Panc1 (cell line): ENCODE data around the gene KCNK15. TPM values are rescaled to one million over a fixed set of nuclear protein-coding genes. Genes with fewer than 3 reads are reported as not detected.

ENCODE experiments used
- ATAC-seq: fragments of 200-7000 bp; cut with Tn5 transposase; 2 replicates; pipeline ENCODE4 v1.9.1; 2020; ENCODE audit warnings: mild to moderate bottlenecking, moderate library complexity
- BruUV-seq: library from RNA; stranded (reverse); fragments of 400-500 nt; replicated peaks from 2 replicates; lab custom pipeline; 2021; lab: Mats Ljungman, UMichigan
- CTCF ChIA-PET: fragments of 300-600 bp; sonication (Branson Sonifier 250); formaldehyde crosslinking; loops from one replicate; lab custom pipeline; 2022; ENCODE audit warnings: antibody characterized with exemption; lab: Charles Lee
- POLR2A ChIA-PET: fragments of 300-600 bp; sonication (Branson Sonifier 250); formaldehyde crosslinking; loops from one replicate; lab custom pipeline; 2022; ENCODE audit warnings: antibody characterized with exemption; lab: Charles Lee
- DNase-seq: peaks from one replicate; pipeline ENCODE4 v3.0.0-alpha.2; 2010; ENCODE audit warnings: low read depth, low spot score
- H3K27ac ChIP-seq: 2 replicates; pipeline ENCODE4 v1.5.1; 2011; ENCODE audit warnings: mild to moderate bottlenecking, low read length, inconsistent platforms
- H3K27me3 ChIP-seq: fragments of 200-500 bp; sonication (Bioruptor generic); 2 replicates; pipeline ENCODE4 v1.6.0; 2014; ENCODE audit warnings: low read length, inconsistent platforms; ENCODE audit not compliant: control insufficient read depth, insufficient read depth
- H3K36me3 ChIP-seq: fragments of 200-500 bp; sonication (Bioruptor generic); 2 replicates; pipeline ENCODE4 v1.5.1; 2014; ENCODE audit warnings: inconsistent platforms, mild to moderate bottlenecking, low read length, moderate library complexity; ENCODE audit not compliant: control insufficient read depth, insufficient read depth
- H3K4me1 ChIP-seq: 2 replicates; pipeline ENCODE4 v1.5.1; 2011; ENCODE audit warnings: inconsistent platforms, mild to moderate bottlenecking, low read length, moderate library complexity; ENCODE audit not compliant: control insufficient read depth, insufficient read depth
- H3K4me3 ChIP-seq, 2 experiments: 2 replicates each; pipeline ENCODE4 v1.5.1; 2011 to 2012; ENCODE audit warnings: low read depth in 2 of 2, low read length in 2 of 2, mild to moderate bottlenecking in 2 of 2, inconsistent platforms in 1 of 2, moderate library complexity in 1 of 2
- H3K9me3 ChIP-seq: fragments of 200-500 bp; sonication (Bioruptor generic); 2 replicates; pipeline ENCODE4 v1.5.1; 2014; ENCODE audit warnings: low read depth, mild to moderate bottlenecking, inconsistent platforms, low read length, moderate library complexity; ENCODE audit not compliant: control insufficient read depth, insufficient read depth
- CTCF ChIP-seq: fragments of 450-650 bp; IDR thresholded peaks from 2 replicates; pipeline ENCODE4 v1.5.1; 2017; ENCODE audit warnings: mild to moderate bottlenecking
- POLR2AphosphoS5 ChIP-seq: IDR thresholded peaks from 2 replicates; pipeline ENCODE4 v1.6.1; 2012; ENCODE audit warnings: mild to moderate bottlenecking, low read depth, low read length, moderate library complexity
- REST ChIP-seq, 2 experiments: IDR thresholded peaks; 2 replicates each; pipeline ENCODE4 v1.6.1; 2011 to 2012; ENCODE audit warnings: low read depth in 2 of 2, control low read depth in 1 of 2, low read length in 1 of 2, mild to moderate bottlenecking in 1 of 2, moderate library complexity in 1 of 2; ENCODE audit not compliant: insufficient read depth in 1 of 2
- SIN3A ChIP-seq: IDR thresholded peaks from 2 replicates; pipeline ENCODE4 v1.6.1; 2012; ENCODE audit warnings: low read depth, mild to moderate bottlenecking, low read length, moderate library complexity, borderline replicate concordance; ENCODE audit not compliant: insufficient read depth
- TCF7L2 ChIP-seq: IDR thresholded peaks from 2 replicates; pipeline ENCODE4 v1.6.1; 2011; ENCODE audit warnings: mild to moderate bottlenecking, low read depth, low read length, inconsistent platforms
- in situ Hi-C: cut with HindIII; loops from 2 replicates; pipeline ENCODE4 v1.10.0; 2016; ENCODE audit warnings: low sequenced_read_pairs, low pct_unique_long_range_greater_than_20kb
- intact Hi-C: fragments of 100-400 bp; cut with micrococcal nuclease; formaldehyde crosslinking; loops from one replicate; pipeline ENCODE4 v1.10.0; 2022; ENCODE audit not compliant: unreplicated experiment
- total RNA-seq: library from RNA; stranded (reverse); gene quantifications from one replicate; pipeline ENCODE4 v1.2.1, GENCODE V29; 2021; ENCODE audit not compliant: unreplicated experiment

The KCNK15 gene
- total RNA-seq, 1 experiment from 2014 or later: 7.4 TPM

- Histone ChIP-seq H3K27me3 (no peaks in the 10 kb centered on the region), H3K4me3 (no peak overlapping the region), H3K4me1 (no peaks in the 10 kb centered on the region), H3K9me3 (no peaks in the 10 kb centered on the region), H3K27ac (no peak overlapping the region), H3K36me3 (no peaks in the 10 kb centered on the region)
- in situ Hi-C loops: no loop called here
- DNase-seq: no peak
- POLR2A ChIA-PET: no interaction called here
- no peak for ATAC-seq
- CTCF ChIA-PET: interaction anchor here (0.7 kb wide), 1 partner anchor 16 kb away, joined by 3 read pairs; no protein-coding TSS in a partner anchor
- BruUV-seq: no TSS peak
- TF ChIP-seq REST (IDR thresholded peaks at IDR 0.05; ENCODE audit: insufficient read depth in 1 of 2, low read depth in 2 of 2, low read length in 1 of 2): no peak
- no peak for TF ChIP-seq POLR2AphosphoS5
- TF ChIP-seq SIN3A: no peak
- no peak for TF ChIP-seq TCF7L2
- TF ChIP-seq CTCF: no peak
- intact Hi-C loops: no loop called here
These were observed 25.0 kb downstream of the KCNK15 start for GRCh38 chr20:44770484-44771171.

- ATAC-seq (0 out of 2 replicates have a peak, but pooled peaks have one; percentile 15), DNase-seq (no peak)
- no peak overlapping the region for H3K27ac ChIP-seq
- POLR2A ChIA-PET: no interaction called here
- BruUV-seq: no TSS peak
- H3K27me3 ChIP-seq: no peaks in the 10 kb centered on the region; the same call in 1 of the 2 replicates
- no peaks in the 10 kb centered on the region for H3K4me1 ChIP-seq
- H3K36me3 ChIP-seq: no peaks in the 10 kb centered on the region
- no peak overlapping the region for H3K4me3 ChIP-seq
- intact Hi-C loops: no loop called here
- no peak for TF ChIP-seq POLR2AphosphoS5
- TF ChIP-seq SIN3A: no peak
- TF ChIP-seq CTCF: no peak
- TF ChIP-seq REST (IDR thresholded peaks at IDR 0.05; ENCODE audit: insufficient read depth in 1 of 2, low read depth in 2 of 2, low read length in 1 of 2): no peak
- CTCF ChIA-PET: no interaction called here
- in situ Hi-C loops: no loop called here
- H3K9me3 ChIP-seq: no peaks in the 10 kb centered on the region
These were observed 25.5 kb downstream of the KCNK15 start for GRCh38 chr20:44771172-44771535.
